HepG2 (cell line): ENCODE data around the gene DNAJB2. TPM values are rescaled to one million over a fixed set of nuclear protein-coding genes. Genes with fewer than 3 reads are reported as not detected.

ENCODE experiments used
- ATAC-seq: fragments of 200-7000 bp; cut with Tn5 transposase; 3 replicates; pipeline ENCODE4 v1.9.1; 2020; ENCODE audit warnings: mild to moderate bottlenecking, moderate library complexity
- BruUV-seq: library from RNA; stranded (reverse); fragments of 400-500 nt; replicated peaks from 2 replicates; lab custom pipeline; 2021; lab: Mats Ljungman, UMichigan
- CTCF ChIA-PET: fragments of 300-600 bp; formaldehyde crosslinking; extraction: SDS; loops from one replicate; lab custom pipeline; 2021; ENCODE audit warnings: low total read pairs, inconsistent platforms, low intra/inter-chr PET ratio; lab: Yijun Ruan, JAX
- POLR2A ChIA-PET: fragments of 350-600 bp; sonication (Branson Sonifier 250); formaldehyde crosslinking; loops from one replicate; lab custom pipeline; 2020; ENCODE audit warnings: antibody characterized with exemption, inconsistent platforms; lab: Yijun Ruan, JAX
- DNase-seq: peaks from one replicate; pipeline ENCODE4 v3.0.0-alpha.2; 2015; ENCODE audit warnings: low spot score
- FAIRE-seq: peaks from 3 replicates; lab custom pipeline; 2011; peaks lifted over from hg19 to GRCh38; lab: Jason Lieb, UNC
- H2AFZ ChIP-seq: one replicate; pipeline ENCODE4 v1.6.1; 2011; ENCODE audit warnings: low read length, inconsistent platforms
- H3K27ac ChIP-seq: fragments of 300-600 bp; 3 replicates; pipeline ENCODE4 v1.8.0; 2011; ENCODE audit warnings: mixed run types, mild to moderate bottlenecking, mixed read lengths, low read length, inconsistent platforms; ENCODE audit not compliant: insufficient read depth; ENCODE audit errors: extremely low read length
- H3K27me3 ChIP-seq, 2 experiments: fragments of 200-600 bp in 1 of 2; 2 replicates in 1 of 2; 3 replicates in 1 of 2; pipeline versions ENCODE4 v1.6.0 to v1.8.0; 2011; ENCODE audit warnings: low read length in 2 of 2, mild to moderate bottlenecking in 2 of 2, moderate library complexity in 2 of 2, inconsistent platforms in 1 of 2; ENCODE audit not compliant: insufficient read depth in 2 of 2, control insufficient read depth in 1 of 2
- H3K36me3 ChIP-seq, 2 experiments: fragments of 200-600 bp in 1 of 2; replicated peaks in 1 of 2; 2 replicates in 1 of 2; 3 replicates in 1 of 2; pipeline versions ENCODE4 v1.5.1 to v1.8.0; 2011; ENCODE audit warnings: low read length in 2 of 2, inconsistent platforms in 1 of 2; ENCODE audit not compliant: insufficient read depth in 2 of 2, control insufficient read depth in 1 of 2
- H3K4me1 ChIP-seq: 2 replicates; pipeline ENCODE4 v1.5.1; 2012; ENCODE audit warnings: low read length, inconsistent platforms; ENCODE audit not compliant: insufficient read depth
- H3K4me2 ChIP-seq: 2 replicates; pipeline ENCODE4 v1.6.0; 2011; ENCODE audit warnings: low read depth, low read length, inconsistent platforms
- H3K4me3 ChIP-seq, 3 experiments: fragments of 200-600 bp in 1 of 3; sonication (generic), shearing (Covaris generic) in 1 of 3; replicated peaks in 1 of 3; 2 replicates each; pipeline ENCODE4 v1.5.1; 2011 to 2016; ENCODE audit warnings: low read length in 3 of 3, inconsistent platforms in 2 of 3, low read depth in 2 of 3, mild to moderate bottlenecking in 2 of 3, control low read depth in 1 of 3, mixed read lengths in 1 of 3; ENCODE audit not compliant: insufficient read depth in 1 of 3
- H3K79me2 ChIP-seq: one replicate; pipeline ENCODE4 v1.6.1; 2011; ENCODE audit warnings: low read length, inconsistent platforms; ENCODE audit not compliant: insufficient read depth
- H3K9ac ChIP-seq: 2 replicates; pipeline ENCODE4 v1.6.0; 2011; ENCODE audit warnings: mild to moderate bottlenecking, low read depth, low read length, inconsistent platforms; ENCODE audit not compliant: insufficient read depth
- H3K9me3 ChIP-seq: 2 replicates; pipeline ENCODE4 v1.5.1; 2012; ENCODE audit warnings: mild to moderate bottlenecking, low read length
- H4K20me1 ChIP-seq: 2 replicates; pipeline ENCODE4 v1.6.0; 2011; ENCODE audit warnings: inconsistent platforms, mild to moderate bottlenecking, low read length, moderate library complexity; ENCODE audit not compliant: insufficient read depth
- DNMT1 ChIP-seq: sonication (generic); formaldehyde crosslinking; IDR thresholded peaks from 2 replicates; pipeline ENCODE4 v1.5.1; 2020; ENCODE audit warnings: mild to moderate bottlenecking, missing genetic modification reagents
- NFYB ChIP-seq: sonication (generic); formaldehyde crosslinking; IDR thresholded peaks from 2 replicates; pipeline ENCODE4 v1.4.0; 2020; ENCODE audit warnings: missing genetic modification reagents
- SNAPC2 ChIP-seq: sonication (generic); formaldehyde crosslinking; IDR thresholded peaks from 2 replicates; pipeline ENCODE4 v1.8.1; 2022; ENCODE audit warnings: mild to moderate bottlenecking, missing genetic modification reagents
- ZNF136 ChIP-seq: sonication (generic); formaldehyde crosslinking; IDR thresholded peaks from 2 replicates; pipeline ENCODE4 v1.8.1; 2022; ENCODE audit warnings: low read depth, mild to moderate bottlenecking, moderate library complexity, missing genetic modification reagents
- ZNF263 ChIP-seq: sonication (generic); formaldehyde crosslinking; IDR thresholded peaks from 2 replicates; pipeline ENCODE4 v1.4.0; 2020; ENCODE audit warnings: missing genetic modification reagents
- ZNF333 ChIP-seq: sonication (generic); formaldehyde crosslinking; IDR thresholded peaks from 2 replicates; pipeline ENCODE4 v1.4.0; 2020; ENCODE audit warnings: mild to moderate bottlenecking, missing genetic modification reagents, borderline replicate concordance
- ZNF550 ChIP-seq: sonication (generic); formaldehyde crosslinking; IDR thresholded peaks from 2 replicates; pipeline ENCODE4 v1.4.0; 2020; ENCODE audit warnings: mild to moderate bottlenecking, missing genetic modification reagents, borderline replicate concordance
- ZNF577 ChIP-seq: sonication (generic); formaldehyde crosslinking; IDR thresholded peaks from 2 replicates; pipeline ENCODE4 v1.4.0; 2020; ENCODE audit warnings: mild to moderate bottlenecking, low read depth, missing genetic modification reagents, borderline replicate concordance
- WGBS: methylation state at CpG from one replicate; pipeline ENCODE4 v1.1.6; 2017; ENCODE audit warnings: low lambda C conversion rate; 5-methylcytosine and 5-hydroxymethylcytosine counted together
- in situ Hi-C: cut with HindIII; loops from 2 replicates; pipeline ENCODE4 v1.10.0; 2017; ENCODE audit warnings: low pct_unique_long_range_greater_than_20kb; ENCODE audit not compliant: extremely low pct_ligation_motif_present
- intact Hi-C: fragments of 100-400 bp; cut with micrococcal nuclease; formaldehyde crosslinking; loops from one replicate; pipeline ENCODE4 v1.10.0; 2022; ENCODE audit not compliant: unreplicated experiment
- polyA plus RNA-seq, 8 experiments: library from polyadenylated mRNA; depleted of rRNA in 3 of 8; stranded (reverse) in 7 of 8; unstranded in 1 of 8; fragments of >200 nt; fragmentation: Illumina TruSeq in 4 of 8; extraction: Trizol in 4 of 8; gene quantifications; 2 replicates each; pipeline versions ENCODE4 v1.2.1 to v1.2.3, GENCODE V29; 2011 to 2016; ENCODE audit warnings: low read depth in 4 of 8, missing spikeins in 1 of 8, mixed read lengths in 1 of 8; ENCODE audit not compliant: insufficient read depth in 1 of 8
- total RNA-seq, 5 experiments: library from RNA; depleted of rRNA; stranded (reverse); fragments of >200 nt; fragmentation: Illumina TruSeq; extraction: Trizol; gene quantifications; 2 replicates each; pipeline ENCODE4 v1.2.3, GENCODE V29; 2016; ENCODE audit warnings: low read depth in 1 of 5
- TF ChIP-seq, protein P1 (sequence below): sonication (generic); formaldehyde crosslinking; IDR thresholded peaks from 2 replicates; pipeline ENCODE4 v1.4.0; 2020; ENCODE audit warnings: missing genetic modification reagents
- TF ChIP-seq, protein P2 (sequence below): sonication (generic); formaldehyde crosslinking; IDR thresholded peaks from 2 replicates; pipeline ENCODE4 v1.8.0; 2022; ENCODE audit warnings: low read depth, missing genetic modification reagents
- TF ChIP-seq, protein P3 (sequence below): sonication (generic); formaldehyde crosslinking; IDR thresholded peaks from 2 replicates; pipeline ENCODE4 v1.8.1; 2023; ENCODE audit warnings: missing genetic modification reagents, mild to moderate bottlenecking, borderline replicate concordance

DNAJB2 gene
- total and polyA plus RNA-seq, 2 of the 13 experiments (the other 11 are each of a cell fraction or from before 2014, with no cell fraction given): 21.3 to 31.1 TPM

DNA sequence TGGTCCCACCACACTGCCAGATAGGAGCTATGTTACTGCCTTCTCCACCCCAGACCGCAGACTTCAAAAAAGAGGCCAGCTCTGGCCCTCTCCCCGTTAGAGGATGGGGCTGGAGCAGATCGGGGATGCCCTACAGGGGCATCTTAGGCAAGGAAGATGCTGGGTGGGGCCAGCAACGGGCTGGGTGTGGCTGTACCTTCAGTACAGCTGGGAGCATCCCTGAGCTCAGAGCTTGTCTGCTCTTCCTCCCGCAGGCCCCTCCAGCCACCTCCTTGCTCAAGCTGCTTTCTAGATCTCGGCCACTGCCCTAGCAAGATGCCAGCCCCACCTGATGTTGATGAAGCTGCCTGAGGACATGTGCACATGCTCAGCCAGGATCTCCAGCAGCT is 20.2 kb downstream of the DNAJB2 start (continued):
- TF ChIP-seq, protein P1, sequence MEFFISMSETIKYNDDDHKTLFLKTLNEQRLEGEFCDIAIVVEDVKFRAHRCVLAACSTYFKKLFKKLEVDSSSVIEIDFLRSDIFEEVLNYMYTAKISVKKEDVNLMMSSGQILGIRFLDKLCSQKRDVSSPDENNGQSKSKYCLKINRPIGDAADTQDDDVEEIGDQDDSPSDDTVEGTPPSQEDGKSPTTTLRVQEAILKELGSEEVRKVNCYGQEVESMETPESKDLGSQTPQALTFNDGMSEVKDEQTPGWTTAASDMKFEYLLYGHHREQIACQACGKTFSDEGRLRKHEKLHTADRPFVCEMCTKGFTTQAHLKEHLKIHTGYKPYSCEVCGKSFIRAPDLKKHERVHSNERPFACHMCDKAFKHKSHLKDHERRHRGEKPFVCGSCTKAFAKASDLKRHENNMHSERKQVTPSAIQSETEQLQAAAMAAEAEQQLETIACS: no peak
- TF ChIP-seq NFYB (CRISPR knock-in tag): no peak
- TF ChIP-seq ZNF136 (CRISPR knock-in tag): 0 out of 2 replicates have a peak, but pooled peaks have one; percentile 10

DNA sequence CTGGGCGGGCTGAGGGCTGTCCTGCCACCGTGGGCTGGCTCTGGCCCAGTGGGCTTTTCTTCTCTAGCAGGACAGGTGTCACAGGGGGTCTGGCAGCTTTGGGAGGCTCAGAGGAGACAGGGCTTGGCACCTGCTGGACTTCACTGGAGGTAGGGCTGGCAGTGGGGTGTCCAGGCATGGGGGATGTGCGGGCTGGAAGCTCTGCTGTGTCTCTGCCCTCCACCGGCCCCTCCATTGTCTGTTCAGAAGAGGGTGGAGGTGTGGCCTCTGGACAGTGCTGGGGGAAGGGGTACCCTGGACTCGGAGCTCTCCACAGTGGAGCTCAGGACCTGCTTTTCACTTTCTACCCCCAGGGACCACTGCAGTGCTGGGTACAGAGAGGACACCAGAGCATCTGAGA is 20.9 kb downstream of the DNAJB2 start:
- Histone ChIP-seq H3K4me2 (peak overlapping the region; percentile 5; the same call in 1 of the 2 replicates), H3K36me3 (no peaks in the 10 kb centered on the region), H3K9me3 (no peaks in the 10 kb centered on the region), H2AFZ (no peak overlapping the region), H3K79me2 (no peaks in the 10 kb centered on the region), H3K4me3 (no peak overlapping the region), H3K9ac (no peak overlapping the region), H3K27ac (no peak overlapping the region), H4K20me1 (no peaks in the 10 kb centered on the region; the same call in 1 of the 2 replicates), H3K4me1 (peaks cover 28% of the 10 kb centered on the region), H3K27me3 (peaks cover 12 to 67% of the 10 kb centered on the region in 2 experiments)
- ChIA-PET POLR2A (no interaction called here), CTCF (no interaction called here)
- ATAC-seq (no peak), DNase-seq (no peak), FAIRE-seq (no peak)
- in situ Hi-C loops: no loop called here
- intact Hi-C loops: no loop called here
- WGBS: 9% methylated on average over 5 of the region's 5 CpGs
- TF ChIP-seq DNMT1 (no peak), ZNF333 (CRISPR knock-in tag) (no peak), ZNF577 (CRISPR knock-in tag) (no peak), SNAPC2 (CRISPR knock-in tag) (no peak), ZNF550 (no peak), ZNF263 (no peak)
- TF ChIP-seq, protein P2, sequence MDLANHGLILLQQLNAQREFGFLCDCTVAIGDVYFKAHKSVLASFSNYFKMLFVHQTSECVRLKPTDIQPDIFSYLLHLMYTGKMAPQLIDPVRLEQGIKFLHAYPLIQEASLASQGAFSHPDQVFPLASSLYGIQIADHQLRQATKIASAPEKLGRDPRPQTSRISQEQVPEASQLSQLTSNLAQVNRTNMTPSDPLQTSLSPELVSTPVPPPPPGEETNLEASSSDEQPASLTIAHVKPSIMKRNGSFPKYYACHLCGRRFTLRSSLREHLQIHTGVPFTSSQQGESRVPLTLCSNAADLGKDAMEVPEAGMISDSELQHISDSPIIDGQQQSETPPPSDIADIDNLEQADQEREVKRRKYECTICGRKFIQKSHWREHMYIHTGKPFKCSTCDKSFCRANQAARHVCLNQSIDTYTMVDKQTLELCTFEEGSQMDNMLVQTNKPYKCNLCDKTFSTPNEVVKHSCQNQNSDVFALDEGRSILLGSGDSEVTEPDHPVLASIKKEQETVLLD (CRISPR knock-in tag): no peak
- TF ChIP-seq, protein P3, sequence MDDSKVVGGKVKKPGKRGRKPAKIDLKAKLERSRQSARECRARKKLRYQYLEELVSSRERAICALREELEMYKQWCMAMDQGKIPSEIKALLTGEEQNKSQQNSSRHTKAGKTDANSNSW (CRISPR knock-in tag): no peak
- no TSS peak for BruUV-seq
